A549 treated with AZD2906 at 1 μM for 4 hours (cell line): ENCODE data around the gene DAPK1. TPM values are rescaled to one million over a fixed set of nuclear protein-coding genes. Genes with fewer than 3 reads are reported as not detected.

ENCODE experiments used
- total RNA-seq: library from RNA; stranded (reverse); fragments of 200-300 nt; extraction: Qiagen RNA extraction; gene quantifications from 5 replicates; pipeline ENCODE4 v1.2.3, GENCODE V29; 2022

DAPK1 gene
- 17.9 to 26.7 TPM (median 24.9 TPM) in 5 replicates for total RNA-seq

DNA sequence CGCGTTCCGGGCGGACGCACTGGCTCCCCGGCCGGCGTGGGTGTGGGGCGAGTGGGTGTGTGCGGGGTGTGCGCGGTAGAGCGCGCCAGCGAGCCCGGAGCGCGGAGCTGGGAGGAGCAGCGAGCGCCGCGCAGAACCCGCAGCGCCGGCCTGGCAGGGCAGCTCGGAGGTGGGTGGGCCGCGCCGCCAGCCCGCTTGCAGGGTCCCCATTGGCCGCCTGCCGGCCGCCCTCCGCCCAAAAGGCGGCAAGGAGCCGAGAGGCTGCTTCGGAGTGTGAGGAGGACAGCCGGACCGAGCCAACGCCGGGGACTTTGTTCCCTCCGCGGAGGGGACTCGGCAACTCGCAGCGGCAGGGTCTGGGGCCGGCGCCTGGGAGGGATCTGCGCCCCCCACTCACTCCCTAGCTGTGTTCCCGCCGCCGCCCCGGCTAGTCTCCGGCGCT is at the start of gene DAPK1:
DAPK1 (plus strand) TSS at position 264 of the 442 bp plus-strand sequence. CDS start 1,211 bp downstream, outside the sequence.

DNA sequence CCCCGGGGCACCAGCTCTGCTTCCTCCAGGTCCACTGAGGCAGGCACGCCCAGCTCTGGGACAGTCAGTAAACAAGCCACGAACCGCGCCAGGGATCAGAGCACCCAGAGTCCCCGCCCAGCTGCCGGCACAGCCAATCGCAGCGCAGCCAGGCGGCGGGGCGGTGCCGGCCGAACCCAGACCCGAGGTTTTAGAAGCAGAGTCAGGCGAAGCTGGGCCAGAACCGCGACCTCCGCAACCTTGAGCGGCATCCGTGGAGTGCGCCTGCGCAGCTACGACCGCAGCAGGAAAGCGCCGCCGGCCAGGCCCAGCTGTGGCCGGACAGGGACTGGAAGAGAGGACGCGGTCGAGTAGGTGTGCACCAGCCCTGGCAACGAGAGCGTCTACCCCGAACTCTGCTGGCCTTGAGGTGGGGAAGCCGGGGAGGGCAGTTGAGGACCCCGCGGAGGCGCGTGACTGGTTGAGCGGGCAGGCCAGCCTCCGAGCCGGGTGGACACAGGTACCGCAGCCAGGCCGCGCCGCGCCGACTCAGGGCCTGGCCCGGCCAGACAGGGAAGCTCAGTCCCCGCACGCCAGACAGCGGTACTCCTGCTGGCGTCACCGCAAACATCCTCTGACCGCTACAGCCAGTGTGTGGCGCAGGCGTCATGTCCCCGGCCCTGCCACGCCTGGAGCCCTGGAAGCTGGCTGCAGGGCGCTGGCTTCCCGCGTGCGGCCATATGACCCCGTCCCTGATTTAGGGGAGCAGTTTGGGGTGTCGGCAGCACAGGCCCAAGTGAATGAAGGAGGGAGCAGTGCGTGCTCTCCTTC is 228.4 kb downstream of the DAPK1 start, which contains the start of gene CTSL:
CTSL (plus strand) TSS at position 220 of the 810 bp plus-strand sequence. CDS start 1,485 bp downstream, outside the sequence.

Other genes with a start within 250 kb of the DAPK1 start
- 590 to 731 TPM (median 623 TPM) in 5 replicates for gene CTSL, start 228.3 kb downstream of the DAPK1 start, total RNA-seq